Neural progenitor cell (in vitro differentiated cells): ENCODE measurements around the gene POLR1F. TPM values are rescaled to one million over a fixed set of nuclear protein-coding genes. Genes with fewer than 3 reads are reported as not detected.
"Not testable (repeated sequence)": the region's sequence is repeated elsewhere in the genome, so short reads cannot be mapped to it uniquely, and the experiment has no call there.

Experiments
- DNase-seq: peaks from one replicate; pipeline ENCODE4 v3.0.0-alpha.2; 2016; ENCODE audit warnings: low spot score
- H2AFZ ChIP-seq: fragments of 200-600 bp; sonication (generic); replicated peaks from 2 replicates; pipeline ENCODE4 v1.6.1; 2016; ENCODE audit warnings: antibody characterized with exemption
- H3F3A ChIP-seq: fragments of 200-600 bp; sonication (generic); 2 replicates; pipeline ENCODE4 v1.6.1; 2016; ENCODE audit warnings: antibody characterized with exemption, low read depth
- H3K27ac ChIP-seq: fragments of 200-600 bp; sonication (generic); 2 replicates; pipeline ENCODE4 v1.5.1; 2016; ENCODE audit warnings: mild to moderate bottlenecking
- H3K27me3 ChIP-seq: fragments of 200-600 bp; sonication (generic); 2 replicates; pipeline ENCODE4 v1.6.1; 2016; ENCODE audit warnings: mild to moderate bottlenecking, moderate library complexity
- H3K36me3 ChIP-seq: fragments of 200-600 bp; sonication (generic); 2 replicates; pipeline ENCODE4 v1.5.1; 2016
- H3K4me1 ChIP-seq: fragments of 200-600 bp; sonication (generic); 2 replicates; pipeline ENCODE4 v1.6.1; 2016; ENCODE audit warnings: mixed run types
- H3K4me2 ChIP-seq: fragments of 200-600 bp; sonication (generic); 2 replicates; pipeline ENCODE4 v1.6.1; 2016
- H3K4me3 ChIP-seq: fragments of 200-600 bp; sonication (generic); 2 replicates; pipeline ENCODE4 v1.5.1; 2016
- H3K79me2 ChIP-seq: fragments of 200-600 bp; sonication (generic); 2 replicates; pipeline ENCODE4 v1.6.1; 2016; ENCODE audit warnings: low read depth
- H3K9ac ChIP-seq: fragments of 200-600 bp; sonication (generic); 2 replicates; pipeline ENCODE4 v1.6.1; 2016
- H3K9me3 ChIP-seq: fragments of 200-600 bp; sonication (generic); 2 replicates; pipeline ENCODE4 v1.5.1; 2016; ENCODE audit warnings: low read depth
- H4K20me1 ChIP-seq: fragments of 200-600 bp; sonication (generic); 2 replicates; pipeline ENCODE4 v1.6.1; 2016; ENCODE audit warnings: low read depth
- H3K27ac Mint-ChIP-seq: 3 replicates; pipeline ENCODE4 v1.8.0; 2021; ENCODE audit warnings: mixed read lengths
- H3K27me3 Mint-ChIP-seq: 2 replicates; pipeline ENCODE4 v1.8.0; 2022; ENCODE audit warnings: low read depth, mild to moderate bottlenecking, inconsistent platforms, moderate library complexity, mixed read lengths; ENCODE audit not compliant: insufficient read depth
- H3K36me3 Mint-ChIP-seq: 3 replicates; pipeline ENCODE4 v1.8.0; 2021; ENCODE audit warnings: mixed read lengths
- H3K4me1 Mint-ChIP-seq: 3 replicates; pipeline ENCODE4 v1.8.0; 2021; ENCODE audit warnings: mixed read lengths
- H3K4me3 Mint-ChIP-seq: 3 replicates; pipeline ENCODE4 v1.8.0; 2021; ENCODE audit warnings: mild to moderate bottlenecking, moderate library complexity, mixed read lengths
- H3K9me3 Mint-ChIP-seq: 3 replicates; pipeline ENCODE4 v1.8.0; 2020; ENCODE audit warnings: mixed read lengths
- EZH2 ChIP-seq: fragments of 200-600 bp; sonication (generic); IDR thresholded peaks from 2 replicates; pipeline ENCODE4 v1.6.1; 2017; ENCODE audit warnings: antibody characterized with exemption, mild to moderate bottlenecking, moderate library complexity
- EZH2phosphoT487 ChIP-seq: fragments of 200-600 bp; sonication (generic); IDR thresholded peaks from 2 replicates; pipeline ENCODE4 v1.6.1; 2017; ENCODE audit warnings: antibody characterized with exemption
- total RNA-seq: library from RNA; depleted of rRNA; stranded (reverse); fragments of >200 nt; gene quantifications from 2 replicates; pipeline ENCODE4 v1.2.3, GENCODE V29; 2015; ENCODE audit warnings: low replicate concordance
- TF ChIP-seq, protein P1 (sequence below): fragments of 200-600 bp; sonication (generic); IDR thresholded peaks from 2 replicates; pipeline ENCODE4 v1.5.1; 2017; ENCODE audit warnings: antibody characterized with exemption, mild to moderate bottlenecking

POLR1F gene
- total RNA-seq, 1 donor from 2014 or later = 29.7 TPM

GRCh38 chr7:19692111-19692828 is 16.6 kb downstream of the POLR1F start:
- Histone ChIP-seq H3K9me3 (no peaks in the 10 kb centered on the region), H3K9ac (no peak overlapping the region), H3K27ac (no peak overlapping the region), H3K36me3 (no peaks in the 10 kb centered on the region), H3K4me1 (no peaks in the 10 kb centered on the region), H4K20me1 (no peaks in the 10 kb centered on the region), H2AFZ (no peak overlapping the region), H3K4me3 (no peak overlapping the region), H3F3A (no peaks in the 10 kb centered on the region), H3K79me2 (no peaks in the 10 kb centered on the region), H3K27me3 (no peaks in the 10 kb centered on the region), H3K4me2 (no peak overlapping the region)
- H3K27me3 Mint-ChIP-seq = no peaks in the 10 kb centered on the region
- no peak overlapping the region for H3K27ac Mint-ChIP-seq
- no peaks in the 10 kb centered on the region for H3K9me3 Mint-ChIP-seq
- H3K36me3 Mint-ChIP-seq = peaks cover under 1% of the 10 kb centered on the region
- no peak for DNase-seq
- H3K4me1 Mint-ChIP-seq = peaks cover 2% of the 10 kb centered on the region
- no peak overlapping the region for H3K4me3 Mint-ChIP-seq
- TF ChIP-seq EZH2phosphoT487 (no peak), EZH2 (no peak)
- TF ChIP-seq, protein P1, sequence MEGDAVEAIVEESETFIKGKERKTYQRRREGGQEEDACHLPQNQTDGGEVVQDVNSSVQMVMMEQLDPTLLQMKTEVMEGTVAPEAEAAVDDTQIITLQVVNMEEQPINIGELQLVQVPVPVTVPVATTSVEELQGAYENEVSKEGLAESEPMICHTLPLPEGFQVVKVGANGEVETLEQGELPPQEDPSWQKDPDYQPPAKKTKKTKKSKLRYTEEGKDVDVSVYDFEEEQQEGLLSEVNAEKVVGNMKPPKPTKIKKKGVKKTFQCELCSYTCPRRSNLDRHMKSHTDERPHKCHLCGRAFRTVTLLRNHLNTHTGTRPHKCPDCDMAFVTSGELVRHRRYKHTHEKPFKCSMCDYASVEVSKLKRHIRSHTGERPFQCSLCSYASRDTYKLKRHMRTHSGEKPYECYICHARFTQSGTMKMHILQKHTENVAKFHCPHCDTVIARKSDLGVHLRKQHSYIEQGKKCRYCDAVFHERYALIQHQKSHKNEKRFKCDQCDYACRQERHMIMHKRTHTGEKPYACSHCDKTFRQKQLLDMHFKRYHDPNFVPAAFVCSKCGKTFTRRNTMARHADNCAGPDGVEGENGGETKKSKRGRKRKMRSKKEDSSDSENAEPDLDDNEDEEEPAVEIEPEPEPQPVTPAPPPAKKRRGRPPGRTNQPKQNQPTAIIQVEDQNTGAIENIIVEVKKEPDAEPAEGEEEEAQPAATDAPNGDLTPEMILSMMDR = no peak

GRCh38 chr7:19690736-19691135 is 18.1 kb downstream of the POLR1F start:
- no peak overlapping the region for H3K9ac ChIP-seq
- H3K4me2 ChIP-seq = no peak overlapping the region
- no peaks in the 10 kb centered on the region for H3K4me1 ChIP-seq
- Mint-ChIP-seq H3K9me3 (no peaks in the 10 kb centered on the region), H3K36me3 (no peaks in the 10 kb centered on the region), H3K27me3 (no peaks in the 10 kb centered on the region), H3K27ac (no peak overlapping the region), H3K4me1 (peaks cover 2% of the 10 kb centered on the region), H3K4me3 (no peak overlapping the region)
- H3K36me3 ChIP-seq = no peaks in the 10 kb centered on the region
- H3K27me3 ChIP-seq = no peaks in the 10 kb centered on the region
- no peaks in the 10 kb centered on the region for H3F3A ChIP-seq
- H3K9me3 ChIP-seq = no peaks in the 10 kb centered on the region
- TF ChIP-seq, protein P1 = no peak
- TF ChIP-seq EZH2 = no peak
- TF ChIP-seq EZH2phosphoT487 = no peak
- DNase-seq = no peak
- no peak overlapping the region for H2AFZ ChIP-seq
- no peak overlapping the region for H3K27ac ChIP-seq
- no peak overlapping the region for H3K4me3 ChIP-seq
- no peaks in the 10 kb centered on the region for H3K79me2 ChIP-seq
- H4K20me1 ChIP-seq = no peaks in the 10 kb centered on the region

DNA sequence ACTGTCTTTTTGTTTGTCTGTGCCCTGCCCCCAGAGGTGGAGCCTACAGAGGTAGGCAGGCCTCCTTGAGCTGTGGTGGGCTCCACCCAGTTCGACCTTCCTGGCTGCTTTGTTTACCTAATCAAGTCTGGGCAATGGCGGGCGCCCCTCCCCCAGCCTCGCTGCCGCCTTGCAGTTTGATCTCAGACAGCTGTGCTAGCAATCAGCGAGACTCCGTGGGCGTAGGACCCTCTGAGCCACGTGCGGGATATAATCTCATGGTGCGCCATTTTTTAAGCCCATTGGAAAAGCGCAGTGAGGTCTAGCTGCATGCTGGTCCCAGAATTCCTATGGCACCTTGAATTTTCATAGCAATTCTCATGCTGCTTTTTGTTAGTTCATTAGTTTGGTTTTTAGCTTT is 19.7 kb downstream of the POLR1F start:
- H4K20me1 ChIP-seq, H3K79me2 ChIP-seq, H3K27me3 Mint-ChIP-seq, H3K4me1 ChIP-seq, H3K27ac Mint-ChIP-seq, H3K4me3 Mint-ChIP-seq, H3K36me3 Mint-ChIP-seq, H3K36me3 ChIP-seq, H3K27me3 ChIP-seq, H3K9me3 ChIP-seq, H3K9ac ChIP-seq, DNase-seq, H3F3A ChIP-seq, H3K4me3 ChIP-seq, H3K27ac ChIP-seq, H3K9me3 Mint-ChIP-seq, H3K4me1 Mint-ChIP-seq: not testable (repeated sequence)
- Histone ChIP-seq H3K4me2 (peak overlapping the region; percentile 64), H2AFZ (peak overlapping the region; percentile 76)

- DNase-seq = no peak
- no peak overlapping the region for H3K4me2 ChIP-seq
- H3K4me1 ChIP-seq = no peaks in the 10 kb centered on the region
- no peaks in the 10 kb centered on the region for H3F3A ChIP-seq
- no peak overlapping the region for H2AFZ ChIP-seq
- Mint-ChIP-seq H3K36me3 (no peaks in the 10 kb centered on the region), H3K4me1 (no peaks in the 10 kb centered on the region), H3K9me3 (no peaks in the 10 kb centered on the region), H3K27me3 (no peaks in the 10 kb centered on the region), H3K27ac (no peak overlapping the region), H3K4me3 (no peak overlapping the region)
- H4K20me1 ChIP-seq = no peaks in the 10 kb centered on the region
- no peaks in the 10 kb centered on the region for H3K27me3 ChIP-seq
- no peak overlapping the region for H3K9ac ChIP-seq
- TF ChIP-seq, protein P1 = no peak
- TF ChIP-seq EZH2 (no peak), EZH2phosphoT487 (no peak)
- H3K36me3 ChIP-seq = no peaks in the 10 kb centered on the region
- no peaks in the 10 kb centered on the region for H3K9me3 ChIP-seq
- no peak overlapping the region for H3K27ac ChIP-seq
- H3K79me2 ChIP-seq = no peaks in the 10 kb centered on the region
- no peak overlapping the region for H3K4me3 ChIP-seq
Measured at GRCh38 chr7:19681596-19681995, 27.2 kb downstream of the POLR1F start.
